Stimulated activated CD4-positive, alpha-beta T cell treated with anti-CD3 and anti-CD28 coated beads, TNF-alpha, amount 100 ng/mL, for 4 hours (primary cell): ENCODE measurements around the gene PRKCA.
"Not testable (repeated sequence)": the region's sequence is repeated elsewhere in the genome, so short reads cannot be mapped to it uniquely, and the experiment has no call there.

ENCODE experiments used
- DNase-seq, 3 experiments: peaks; one replicate each; pipeline ENCODE4 v3.0.0-alpha.2; 2020; ENCODE audit warnings: low read depth in 3 of 3

Gene PRKCA

DNA sequence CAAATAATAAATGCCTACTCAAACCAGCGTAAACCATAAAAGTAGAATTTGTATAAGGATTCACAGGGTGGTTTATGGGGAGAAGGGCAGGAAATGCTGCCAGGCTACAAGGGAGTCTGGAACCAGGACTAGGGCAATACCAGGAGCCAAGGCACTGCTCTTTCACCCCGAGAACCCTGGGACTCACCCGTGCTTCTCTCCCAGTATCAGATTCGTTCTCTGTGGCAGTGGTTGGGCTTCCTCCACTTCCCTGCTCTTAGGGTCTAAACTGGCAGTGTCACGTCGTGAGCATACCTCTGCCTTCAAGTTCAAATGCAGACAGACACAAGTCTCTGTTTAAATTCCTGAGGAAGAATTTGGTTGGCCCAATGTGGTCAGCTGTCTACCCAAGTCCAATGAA lies 49.3 kb downstream of the PRKCA start:
- no peak for DNase-seq

DNA sequence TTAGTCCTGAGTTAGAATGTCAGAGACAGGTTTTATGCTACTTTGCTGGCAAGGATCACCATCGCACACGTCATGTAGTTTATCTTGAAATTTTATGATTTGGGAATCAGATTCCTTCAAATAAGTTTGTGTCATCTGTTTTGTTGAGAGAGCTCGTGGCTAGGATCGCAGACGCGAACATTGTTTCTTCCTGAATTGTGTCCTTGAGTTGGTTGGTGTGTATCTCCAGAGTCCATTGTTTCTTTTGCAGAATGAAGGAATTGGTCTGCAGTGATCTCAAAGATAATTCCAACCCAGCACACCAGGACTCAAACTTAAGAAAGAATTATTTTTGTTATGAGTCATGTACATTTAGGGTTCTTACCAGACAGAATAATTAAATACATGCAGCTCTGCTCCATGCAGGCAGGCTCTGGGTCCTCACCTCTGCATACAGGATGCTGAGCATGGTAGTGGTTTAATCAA lies 51.6 kb downstream of the PRKCA start:
- DNase-seq = no peak

DNA sequence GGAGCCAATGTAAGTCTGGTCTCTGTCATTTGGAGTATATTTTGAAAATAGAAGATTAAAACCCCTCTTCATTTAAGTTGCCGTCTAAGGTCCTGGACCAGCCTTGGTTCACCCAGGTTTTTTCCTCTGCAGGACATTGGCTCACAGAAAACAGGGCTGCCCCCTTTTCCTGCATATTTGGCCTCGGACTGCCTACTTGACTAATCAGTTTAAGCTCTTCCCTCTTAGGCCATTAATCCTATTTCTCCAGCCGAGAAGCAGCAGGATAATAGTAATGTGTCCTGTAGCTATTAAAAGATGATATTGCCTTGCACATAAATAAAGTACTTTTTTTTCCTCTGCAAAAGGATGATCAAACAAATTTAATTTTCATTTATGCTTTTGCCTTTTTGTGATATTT lies 52.1 kb downstream of the PRKCA start:
- no peak for DNase-seq

DNA sequence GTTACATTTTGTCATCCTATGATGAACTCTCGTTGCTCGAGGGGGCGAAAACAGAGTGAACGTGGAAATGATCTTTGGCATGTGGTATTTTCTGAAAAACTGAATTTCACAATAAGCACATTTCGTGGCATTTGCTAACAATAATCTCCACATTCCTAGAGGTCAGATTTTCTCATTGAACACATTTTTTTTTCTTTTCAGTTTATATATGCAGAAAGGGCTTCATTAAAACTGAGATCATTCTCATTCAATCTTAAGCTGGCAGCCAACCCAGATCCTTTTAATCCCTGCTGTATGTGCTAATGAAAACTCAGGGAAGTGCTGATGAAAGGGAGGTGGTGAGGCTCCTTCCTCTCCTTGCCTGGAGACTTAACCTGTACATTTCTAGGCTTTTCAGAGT lies 52.6 kb downstream of the PRKCA start:
- no peak for DNase-seq

- DNase-seq = no peak
These were observed 53.1 kb downstream of the PRKCA start for GRCh38 chr17:66355510-66355909.

DNA sequence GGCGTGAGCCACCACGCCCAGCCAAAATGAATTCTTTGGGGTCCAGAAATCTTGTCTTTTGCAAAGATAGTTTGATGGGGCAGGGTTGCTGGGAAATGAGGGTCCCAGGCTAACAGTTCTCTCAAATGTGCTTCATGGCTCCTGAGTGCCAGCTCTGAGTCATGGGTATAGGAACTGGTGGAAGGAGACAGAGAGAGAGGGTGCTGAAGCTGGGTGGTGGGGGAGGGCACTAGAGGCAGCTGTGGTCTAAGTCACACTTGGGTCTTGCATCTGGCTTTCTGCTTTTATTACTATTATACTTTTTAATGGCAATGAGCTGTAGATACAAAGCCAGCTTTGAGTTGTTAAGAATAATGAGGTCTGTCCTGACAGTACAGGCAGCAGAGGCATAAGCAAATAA lies 54.6 kb downstream of the PRKCA start:
- no peak for DNase-seq

GRCh38 chr17:66359351-66359750 lies 56.9 kb downstream of the PRKCA start:
- no peak for DNase-seq

GRCh38 chr17:66360961-66361565 lies 58.6 kb downstream of the PRKCA start:
- DNase-seq = not testable (repeated sequence)

GRCh38 chr17:66364508-66364907 lies 62.1 kb downstream of the PRKCA start:
- no peak for DNase-seq

DNA sequence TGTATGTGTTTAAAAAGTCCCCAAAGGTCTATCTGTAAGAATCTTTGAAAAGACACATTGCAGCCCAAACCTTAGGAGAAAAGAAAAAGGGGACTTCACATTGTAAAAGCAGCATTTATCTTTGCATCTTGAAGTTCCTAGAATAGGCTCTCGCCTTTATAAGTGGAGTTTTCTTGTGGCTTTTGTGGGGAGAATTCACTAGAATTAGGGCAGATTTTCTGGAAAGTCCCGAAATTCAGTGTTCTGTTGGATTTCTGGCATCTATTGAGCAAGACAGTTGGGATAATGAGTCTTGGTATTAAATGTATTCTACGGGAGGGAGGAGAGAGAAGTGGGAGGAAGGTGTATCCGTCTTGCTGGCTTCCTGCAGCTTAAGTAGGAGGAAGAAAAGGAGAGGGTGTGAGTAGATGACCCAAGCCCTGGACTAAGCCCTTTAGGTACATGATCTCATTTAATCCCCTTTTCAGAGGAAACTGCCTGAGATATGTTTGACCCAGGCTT lies 62.6 kb downstream of the PRKCA start:
- DNase-seq = no peak

DNA sequence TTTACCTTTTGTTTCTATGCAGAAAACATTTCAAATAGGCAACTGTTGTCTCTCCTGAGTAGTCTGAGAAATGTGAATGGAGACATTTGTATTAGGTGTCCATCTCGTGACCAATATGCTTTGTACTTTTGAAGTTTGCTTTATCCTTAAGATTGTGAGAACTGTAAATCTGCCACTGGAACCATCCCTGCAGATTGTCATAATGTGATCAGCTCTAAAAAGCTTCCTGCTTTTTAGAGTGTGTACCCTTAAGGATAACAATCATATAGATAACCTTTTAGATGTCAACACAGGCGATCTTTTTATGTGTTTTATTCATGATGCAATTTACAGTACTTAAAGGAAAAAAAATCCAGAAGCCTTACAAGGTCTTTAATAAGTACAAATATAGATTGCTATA lies 63.5 kb downstream of the PRKCA start:
- no peak for DNase-seq

DNA sequence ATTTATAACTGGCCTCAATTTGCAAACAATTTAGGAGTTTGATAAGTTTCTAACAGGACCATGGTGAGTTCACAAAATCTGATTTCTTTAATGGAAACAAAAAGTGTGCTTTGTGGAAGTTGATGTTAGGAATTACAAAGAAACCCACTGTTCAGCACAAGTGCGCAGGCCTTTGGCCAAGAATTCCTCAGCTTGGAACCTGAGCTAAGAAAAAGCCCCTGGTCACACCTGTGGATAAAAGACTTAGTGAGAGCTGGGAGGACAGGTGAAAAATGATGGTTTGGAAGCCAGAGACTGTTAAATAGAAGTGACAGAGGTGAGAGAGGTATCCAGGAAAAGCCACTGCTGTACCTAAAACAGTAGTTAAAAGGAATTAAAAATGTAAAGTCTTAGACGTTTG lies 64.7 kb downstream of the PRKCA start:
- no peak for DNase-seq

DNA sequence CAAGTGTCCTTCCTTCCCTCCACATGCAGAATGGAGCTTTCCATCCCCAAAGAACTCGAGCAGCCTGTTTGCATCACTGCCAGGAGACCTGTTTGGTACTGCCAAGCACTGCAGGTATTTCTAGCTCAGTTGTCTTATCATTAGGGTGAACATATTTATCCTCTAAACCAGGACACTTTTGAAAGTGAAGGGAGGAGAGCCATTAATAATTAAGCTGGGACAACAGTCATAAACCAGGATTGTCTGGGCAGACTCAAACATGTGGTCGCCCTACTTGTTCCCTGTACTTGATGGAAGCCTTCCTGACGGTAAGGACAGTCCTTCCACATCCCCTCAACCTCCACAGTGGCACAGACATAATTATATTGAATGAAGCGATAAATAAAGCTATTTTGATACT lies 67.4 kb downstream of the PRKCA start:
- no peak for DNase-seq

GRCh38 chr17:66371561-66371960 lies 69.1 kb downstream of the PRKCA start:
- no peak for DNase-seq

- no peak for DNase-seq
These were observed 69.8 kb downstream of the PRKCA start for GRCh38 chr17:66372182-66372581.

GRCh38 chr17:66373079-66373478 lies 70.7 kb downstream of the PRKCA start:
- DNase-seq = no peak

GRCh38 chr17:66373944-66374817 lies 71.8 kb downstream of the PRKCA start:
- peak in 1 of 3 experiments; percentile 4 for DNase-seq

DNA sequence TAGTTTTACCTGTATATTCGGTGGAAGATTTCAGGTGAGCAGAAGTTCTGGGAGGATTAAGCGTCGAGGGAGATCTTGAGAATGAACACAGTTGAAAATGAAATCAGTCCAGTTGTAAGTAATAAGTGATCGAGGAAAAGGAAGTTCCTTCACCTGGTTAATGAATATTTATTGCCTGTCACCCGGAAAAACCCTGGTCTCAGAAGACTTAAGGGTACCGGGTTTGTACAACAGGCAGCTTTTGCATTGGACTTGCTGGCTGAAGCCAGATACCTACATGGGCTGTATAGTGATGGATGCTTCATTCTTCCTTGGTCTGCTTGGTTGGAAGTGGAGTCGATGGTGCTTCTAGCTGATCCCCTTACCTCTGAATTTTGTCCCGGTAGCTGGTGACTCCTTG lies 72.7 kb downstream of the PRKCA start:
- DNase-seq = no peak

GRCh38 chr17:66378296-66378695 lies 75.9 kb downstream of the PRKCA start:
- no peak for DNase-seq

GRCh38 chr17:66379544-66379943 lies 77.1 kb downstream of the PRKCA start:
- no peak for DNase-seq

DNA sequence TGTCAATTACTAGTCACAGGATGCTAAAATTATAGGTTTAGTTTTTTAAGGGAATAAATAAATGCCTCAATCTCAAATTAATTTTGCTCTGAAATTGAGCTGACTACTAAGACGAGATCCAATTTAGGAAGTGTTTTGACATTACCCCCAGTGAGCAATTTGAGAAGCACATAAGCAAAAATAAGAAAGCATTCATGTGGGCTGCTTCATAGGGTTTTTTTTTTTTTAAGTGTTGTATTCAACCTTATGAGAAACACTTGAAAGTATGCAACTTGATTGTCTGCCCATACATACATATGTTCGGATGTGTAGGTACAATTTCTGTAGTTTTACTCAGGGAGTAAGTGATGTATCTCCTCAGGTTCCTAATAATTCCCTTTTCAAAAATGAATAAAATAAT lies 77.6 kb downstream of the PRKCA start:
- no peak for DNase-seq

GRCh38 chr17:66381701-66382362 lies 79.4 kb downstream of the PRKCA start:
- DNase-seq = no peak

DNA sequence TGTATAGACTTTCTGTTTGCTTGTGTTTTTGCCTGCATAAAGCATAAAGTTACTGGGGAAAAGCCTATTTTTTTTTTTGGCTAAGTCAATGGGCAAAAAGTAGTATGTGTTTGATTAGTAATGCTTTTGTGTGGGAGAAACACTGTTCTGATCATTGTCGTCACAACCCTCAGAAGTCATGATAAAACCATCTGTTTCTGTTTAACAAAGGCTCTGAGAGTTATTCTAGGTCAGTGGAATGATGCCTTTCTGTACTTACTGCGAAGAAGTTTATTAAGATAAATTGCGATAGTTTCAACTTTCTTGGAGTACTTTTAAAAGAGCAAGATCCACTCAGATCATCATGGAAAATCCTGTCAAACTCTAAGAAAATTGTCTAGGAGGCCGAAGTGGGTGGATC lies 80.9 kb downstream of the PRKCA start:
- DNase-seq = no peak
